ENCODE results near the gene ABLIM2.
A peak's percentile ranks its signal among the peaks of the same experiment; 100 is the strongest.

ABLIM2 gene

DNA sequence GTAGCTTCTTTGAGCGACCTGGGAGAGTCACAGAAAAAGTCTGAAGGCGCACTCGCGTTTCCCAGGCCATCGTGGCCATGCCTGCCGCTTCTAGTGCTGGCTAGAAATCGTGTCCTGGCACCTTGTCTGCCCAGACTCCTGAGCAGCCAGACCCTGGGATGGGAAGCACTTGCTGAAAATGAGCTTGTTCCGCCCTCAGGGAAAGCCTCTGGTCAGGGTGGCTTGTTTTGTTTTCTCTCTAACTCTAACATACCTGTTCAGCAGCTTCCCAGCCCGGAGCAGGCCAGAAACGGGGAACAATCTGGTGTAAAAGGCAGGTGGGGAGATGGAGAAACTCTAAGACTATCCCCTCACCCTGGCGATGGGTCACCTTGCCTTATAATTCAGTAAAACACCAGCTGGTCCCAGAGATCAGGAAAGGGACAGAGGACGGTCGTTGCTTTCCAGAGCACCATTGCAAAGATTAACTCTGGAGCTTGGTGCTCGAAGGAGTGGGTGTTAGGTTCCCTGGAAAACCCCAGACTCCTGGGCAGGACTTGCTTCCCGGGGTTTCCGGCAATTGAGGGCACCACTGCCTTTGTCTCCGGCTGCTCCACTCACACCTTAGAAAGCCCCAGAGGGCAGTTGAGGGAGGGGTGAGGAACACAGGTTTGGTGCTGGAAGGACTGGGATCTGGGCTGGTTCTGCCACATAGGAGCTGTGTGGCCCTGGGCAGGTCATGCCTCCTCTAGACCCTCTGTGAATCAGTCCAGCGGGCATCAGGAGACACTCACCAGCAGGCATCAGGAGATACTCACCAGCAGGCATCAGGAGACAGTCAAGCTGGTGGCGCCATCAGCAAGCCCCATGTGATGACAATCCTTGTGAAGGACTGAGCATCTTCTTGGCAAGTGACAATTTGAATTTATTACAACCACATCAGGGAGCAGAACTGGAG lies 36.0 kb upstream of the ABLIM2 start:
- Histone ChIP-seq H3K36me3 (ENCODE audit: low read depth) (0 out of 2 replicates have a peak, but pooled peaks cover under 1% of the 10 kb centered on the region), H3K27ac (ENCODE audit: poor library complexity, severe bottlenecking) (no peak overlapping the region), H3K9me3 (ENCODE audit: severe bottlenecking) (no peaks in the 10 kb centered on the region), H3K4me3 (ENCODE audit: severe bottlenecking) (no peak overlapping the region), H3K4me1 (ENCODE audit: insufficient read depth, poor library complexity, severe bottlenecking) (peaks cover 25% of the 10 kb centered on the region), H3K27me3 (ENCODE audit: insufficient read depth, poor library complexity, severe bottlenecking) (no peaks in the 10 kb centered on the region)
- DNase-seq (ENCODE audit: low spot score) (no peak), ATAC-seq (ENCODE audit: low read depth) (no peak)
- TF ChIP-seq, protein P1, sequence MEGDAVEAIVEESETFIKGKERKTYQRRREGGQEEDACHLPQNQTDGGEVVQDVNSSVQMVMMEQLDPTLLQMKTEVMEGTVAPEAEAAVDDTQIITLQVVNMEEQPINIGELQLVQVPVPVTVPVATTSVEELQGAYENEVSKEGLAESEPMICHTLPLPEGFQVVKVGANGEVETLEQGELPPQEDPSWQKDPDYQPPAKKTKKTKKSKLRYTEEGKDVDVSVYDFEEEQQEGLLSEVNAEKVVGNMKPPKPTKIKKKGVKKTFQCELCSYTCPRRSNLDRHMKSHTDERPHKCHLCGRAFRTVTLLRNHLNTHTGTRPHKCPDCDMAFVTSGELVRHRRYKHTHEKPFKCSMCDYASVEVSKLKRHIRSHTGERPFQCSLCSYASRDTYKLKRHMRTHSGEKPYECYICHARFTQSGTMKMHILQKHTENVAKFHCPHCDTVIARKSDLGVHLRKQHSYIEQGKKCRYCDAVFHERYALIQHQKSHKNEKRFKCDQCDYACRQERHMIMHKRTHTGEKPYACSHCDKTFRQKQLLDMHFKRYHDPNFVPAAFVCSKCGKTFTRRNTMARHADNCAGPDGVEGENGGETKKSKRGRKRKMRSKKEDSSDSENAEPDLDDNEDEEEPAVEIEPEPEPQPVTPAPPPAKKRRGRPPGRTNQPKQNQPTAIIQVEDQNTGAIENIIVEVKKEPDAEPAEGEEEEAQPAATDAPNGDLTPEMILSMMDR (IDR thresholded peaks at IDR 0.05; ENCODE audit: poor library complexity, severe bottlenecking) = no peak

DNA sequence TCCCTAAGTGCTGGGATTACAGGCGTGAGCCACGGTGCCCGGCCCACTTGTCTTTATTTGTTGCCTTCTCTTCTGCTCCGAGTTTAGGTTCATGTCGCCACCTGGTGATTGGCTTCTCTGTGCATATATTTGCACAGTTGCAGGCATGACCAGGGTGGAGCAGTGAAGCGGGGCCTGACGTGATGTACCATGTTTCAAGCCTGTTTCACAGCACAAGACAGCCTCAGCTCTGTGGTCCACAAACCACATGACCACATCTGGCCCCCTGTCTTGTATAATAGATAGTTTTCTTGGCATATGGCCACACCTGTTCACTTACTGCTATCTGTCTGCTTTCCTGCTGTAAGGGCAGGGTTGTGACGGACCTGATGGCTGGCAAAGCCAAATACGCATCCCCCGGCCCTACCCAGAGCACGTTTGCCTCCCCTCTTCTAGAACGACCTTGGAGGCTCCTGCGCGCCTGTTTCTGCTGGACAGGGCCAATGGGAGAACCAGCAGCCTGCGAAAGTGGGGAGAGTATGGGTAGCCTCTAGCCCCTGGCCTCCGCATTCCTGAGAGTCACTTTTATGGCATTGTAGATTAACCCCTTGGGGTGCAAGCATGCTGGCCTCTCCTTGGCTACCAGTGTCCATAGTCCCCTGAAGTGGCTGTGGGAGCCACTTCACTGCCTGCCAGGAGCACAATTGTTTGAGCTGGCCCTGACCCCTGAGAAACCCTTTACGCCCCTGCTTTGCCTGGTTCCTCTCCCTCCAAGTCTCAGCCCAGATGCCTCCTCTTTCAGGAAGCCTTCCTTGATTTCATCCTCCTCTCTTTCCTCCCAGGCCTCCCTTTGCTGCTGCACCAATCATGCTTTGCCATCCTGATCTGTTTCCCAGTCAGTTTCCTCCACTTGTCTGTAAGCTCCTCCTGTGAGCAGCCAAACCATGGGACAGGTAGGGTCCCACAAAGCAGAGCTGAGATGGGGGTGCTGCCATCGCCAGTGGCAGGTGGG lies 34.4 kb upstream of the ABLIM2 start:
- Histone ChIP-seq H3K9me3 (ENCODE audit: severe bottlenecking) (no peaks in the 10 kb centered on the region), H3K27me3 (ENCODE audit: insufficient read depth, poor library complexity, severe bottlenecking) (no peaks in the 10 kb centered on the region), H3K4me3 (ENCODE audit: severe bottlenecking) (no peak overlapping the region), H3K36me3 (ENCODE audit: low read depth) (no peaks in the 10 kb centered on the region), H3K27ac (ENCODE audit: poor library complexity, severe bottlenecking) (peak overlapping the region; percentile 92), H3K4me1 (ENCODE audit: insufficient read depth, poor library complexity, severe bottlenecking) (peaks cover 30% of the 10 kb centered on the region)
- ATAC-seq (ENCODE audit: low read depth) (peak; percentile 34), DNase-seq (ENCODE audit: low spot score) (no peak)
- TF ChIP-seq, protein P1 (IDR thresholded peaks at IDR 0.05; ENCODE audit: poor library complexity, severe bottlenecking) = peak; percentile 73

DNA sequence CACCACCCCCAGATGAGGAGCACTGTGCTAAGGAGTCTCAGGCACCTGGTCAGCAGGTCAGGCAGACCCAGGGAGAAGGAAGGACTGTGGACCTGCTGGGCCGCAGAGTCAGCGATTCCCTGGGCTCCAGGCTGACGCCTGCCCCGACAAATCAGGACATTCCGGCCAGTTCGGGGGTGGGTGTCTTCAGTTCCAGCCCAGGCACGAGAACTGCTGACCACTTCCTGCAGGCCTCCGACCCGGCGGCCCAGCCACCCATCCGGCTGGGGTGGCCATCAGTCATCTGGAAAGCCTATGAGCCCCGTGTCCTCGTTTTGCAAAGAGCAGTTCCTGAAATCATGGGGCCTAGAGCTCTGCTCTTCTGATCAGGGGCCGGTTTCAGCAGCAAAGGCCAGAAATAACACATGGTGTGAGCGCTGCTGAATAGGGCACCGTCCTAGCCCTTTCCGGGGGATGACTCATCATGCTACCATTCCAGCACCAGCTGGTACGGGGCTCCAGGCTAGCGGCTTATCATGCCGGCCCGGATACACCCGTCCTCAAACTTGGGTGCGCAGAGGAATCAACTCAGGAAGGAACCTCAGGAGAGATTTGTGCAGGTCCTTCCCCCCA lies 32.6 kb upstream of the ABLIM2 start:
- Histone ChIP-seq H3K4me3 (ENCODE audit: severe bottlenecking) (no peak overlapping the region), H3K27ac (ENCODE audit: poor library complexity, severe bottlenecking) (peak overlapping the region; percentile 92), H3K9me3 (ENCODE audit: severe bottlenecking) (no peaks in the 10 kb centered on the region), H3K36me3 (ENCODE audit: low read depth) (no peaks in the 10 kb centered on the region), H3K27me3 (ENCODE audit: insufficient read depth, poor library complexity, severe bottlenecking) (no peaks in the 10 kb centered on the region), H3K4me1 (ENCODE audit: insufficient read depth, poor library complexity, severe bottlenecking) (peaks cover 33% of the 10 kb centered on the region)
- TF ChIP-seq, protein P1 (IDR thresholded peaks at IDR 0.05; ENCODE audit: poor library complexity, severe bottlenecking) = no peak
- peak; percentile 80 for DNase-seq (ENCODE audit: low spot score)
- peak; percentile 20 for ATAC-seq (ENCODE audit: low read depth)

DNA sequence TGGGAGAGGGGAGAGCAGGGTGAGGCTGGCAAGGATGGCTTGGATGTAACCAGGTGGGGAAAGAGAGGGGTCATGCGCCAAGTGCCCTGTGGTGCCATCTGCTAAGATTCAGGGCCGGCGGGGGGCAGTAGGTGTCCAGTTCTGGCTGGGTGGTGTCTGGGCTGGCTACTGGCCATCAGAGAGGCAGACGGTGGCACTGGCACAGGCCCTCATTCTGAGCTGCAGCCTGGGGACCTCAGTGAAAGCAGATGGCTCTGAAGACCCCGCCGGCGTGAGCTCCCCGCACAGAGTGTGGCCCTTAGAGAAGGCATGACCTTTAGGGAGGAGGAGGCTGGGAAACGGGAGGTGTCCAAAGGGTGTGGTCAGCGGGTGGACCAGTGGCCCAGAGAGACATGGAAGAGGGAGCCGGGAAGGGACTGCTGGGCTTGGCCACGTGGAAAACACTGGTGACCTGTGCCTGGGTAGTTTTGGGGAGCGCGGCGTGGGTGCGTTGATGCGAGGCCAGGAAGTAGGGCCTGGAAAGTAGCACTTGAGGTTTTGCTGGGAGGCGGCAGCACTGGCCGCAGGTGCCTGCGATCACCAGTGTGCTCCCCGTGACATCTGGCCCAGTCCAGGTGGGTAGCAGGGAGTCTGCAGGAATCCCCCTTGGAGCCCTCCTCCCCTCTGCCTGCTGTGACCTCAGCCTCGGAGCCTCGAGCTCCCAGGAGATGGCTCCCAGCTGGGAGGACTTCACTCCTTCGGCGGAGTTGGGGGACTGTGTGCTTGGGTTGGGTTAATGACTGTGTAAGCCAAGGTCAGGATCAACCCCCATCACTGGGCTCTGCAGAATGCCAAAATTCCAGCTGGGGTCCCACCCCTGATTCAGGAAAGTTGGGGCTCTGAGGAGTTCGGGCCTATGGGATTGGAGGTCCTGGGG lies 31.2 kb upstream of the ABLIM2 start:
- Histone ChIP-seq H3K27me3 (ENCODE audit: insufficient read depth, poor library complexity, severe bottlenecking) (no peaks in the 10 kb centered on the region), H3K9me3 (ENCODE audit: severe bottlenecking) (no peaks in the 10 kb centered on the region), H3K4me1 (ENCODE audit: insufficient read depth, poor library complexity, severe bottlenecking) (peaks cover 41% of the 10 kb centered on the region), H3K36me3 (ENCODE audit: low read depth) (no peaks in the 10 kb centered on the region), H3K27ac (ENCODE audit: poor library complexity, severe bottlenecking) (peak overlapping the region; percentile 92), H3K4me3 (ENCODE audit: severe bottlenecking) (no peak overlapping the region)
- TF ChIP-seq, protein P1 (IDR thresholded peaks at IDR 0.05; ENCODE audit: poor library complexity, severe bottlenecking) = no peak
- ATAC-seq (ENCODE audit: low read depth) (no peak), DNase-seq (ENCODE audit: low spot score) (no peak)
